Vagina (tissue), 2 donors: Measurements from ENCODE around the gene PIGV. TPM values are rescaled to one million over a fixed set of nuclear protein-coding genes. Genes with fewer than 3 reads are reported as not detected.

ENCODE experiments used
- DNase-seq, 2 donors: peaks; one replicate each; pipeline ENCODE4 v3.0.0-alpha.2; 2017; ENCODE audit errors: extremely low spot score in 2 of 2
- H3K27ac ChIP-seq: fragments of 200-600 bp; sonication (generic); one replicate; pipeline ENCODE4 v1.5.1; 2019
- H3K27me3 ChIP-seq: fragments of 200-600 bp; sonication (generic); one replicate; pipeline ENCODE4 v1.5.1; 2019
- H3K36me3 ChIP-seq, 2 donors: fragments of 200-600 bp; sonication (generic); one replicate each; pipeline ENCODE4 v1.5.1; 2017 to 2019
- H3K4me1 ChIP-seq: fragments of 200-600 bp; sonication (generic); one replicate; pipeline ENCODE4 v1.5.1; 2019
- H3K4me3 ChIP-seq, 2 donors: fragments of 200-600 bp; sonication (generic); 1 replicate in 1 of 2; 2 replicates in 1 of 2; pipeline ENCODE4 v1.5.1; 2016 to 2019
- H3K9me3 ChIP-seq: fragments of 200-600 bp; sonication (generic); one replicate; pipeline ENCODE4 v1.5.1; 2019
- POLR2A ChIP-seq, 2 donors: fragments of 450-650 bp; IDR thresholded peaks; one replicate each; pipeline ENCODE4 v1.6.1; 2017; ENCODE audit warnings: antibody characterized with exemption in 2 of 2, mild to moderate bottlenecking in 2 of 2, moderate library complexity in 2 of 2
- POLR2AphosphoS5 ChIP-seq, 2 donors: sonication (generic); formaldehyde crosslinking; IDR thresholded peaks; one replicate each; pipeline ENCODE4 v1.9.0; 2017; ENCODE audit warnings: antibody characterized with exemption in 2 of 2, mild to moderate bottlenecking in 2 of 2, low read depth in 1 of 2; ENCODE audit not compliant: insufficient read depth in 1 of 2
- intact Hi-C: fragments of 100-400 bp; cut with DNase I; formaldehyde crosslinking; loops from one replicate; pipeline ENCODE4 v1.15.1; 2023
- total RNA-seq: library from RNA; depleted of rRNA; stranded (reverse); fragments of >200 nt; gene quantifications from one replicate; pipeline ENCODE4 v1.2.3, GENCODE V29; 2016
- TF ChIP-seq, protein P1 (sequence below), 3 experiments: fragments of 450-650 bp in 2 of 3; fragments of 200-600 bp in 1 of 3; sonication (generic) in 1 of 3; IDR thresholded peaks; one replicate each; pipeline ENCODE4 v1.5.1; 2017 to 2019; ENCODE audit warnings: antibody characterized with exemption in 3 of 3, mild to moderate bottlenecking in 2 of 3, moderate library complexity in 2 of 3

PIGV gene
- total RNA-seq, 1 donor from 2014 or later = 8.1 TPM

- TF ChIP-seq, protein P1, sequence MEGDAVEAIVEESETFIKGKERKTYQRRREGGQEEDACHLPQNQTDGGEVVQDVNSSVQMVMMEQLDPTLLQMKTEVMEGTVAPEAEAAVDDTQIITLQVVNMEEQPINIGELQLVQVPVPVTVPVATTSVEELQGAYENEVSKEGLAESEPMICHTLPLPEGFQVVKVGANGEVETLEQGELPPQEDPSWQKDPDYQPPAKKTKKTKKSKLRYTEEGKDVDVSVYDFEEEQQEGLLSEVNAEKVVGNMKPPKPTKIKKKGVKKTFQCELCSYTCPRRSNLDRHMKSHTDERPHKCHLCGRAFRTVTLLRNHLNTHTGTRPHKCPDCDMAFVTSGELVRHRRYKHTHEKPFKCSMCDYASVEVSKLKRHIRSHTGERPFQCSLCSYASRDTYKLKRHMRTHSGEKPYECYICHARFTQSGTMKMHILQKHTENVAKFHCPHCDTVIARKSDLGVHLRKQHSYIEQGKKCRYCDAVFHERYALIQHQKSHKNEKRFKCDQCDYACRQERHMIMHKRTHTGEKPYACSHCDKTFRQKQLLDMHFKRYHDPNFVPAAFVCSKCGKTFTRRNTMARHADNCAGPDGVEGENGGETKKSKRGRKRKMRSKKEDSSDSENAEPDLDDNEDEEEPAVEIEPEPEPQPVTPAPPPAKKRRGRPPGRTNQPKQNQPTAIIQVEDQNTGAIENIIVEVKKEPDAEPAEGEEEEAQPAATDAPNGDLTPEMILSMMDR (IDR thresholded peaks at IDR 0.05) = peak; percentile 6 to 66 (median 14)
- TF ChIP-seq POLR2AphosphoS5 (IDR thresholded peaks at IDR 0.05; ENCODE audit: insufficient read depth in 1 of 2, low read depth in 1 of 2) (peak in 1 of 2 donors; percentile 28), POLR2A (IDR thresholded peaks at IDR 0.05) (no peak)
- DNase-seq = no peak
- H3K27ac ChIP-seq = peak within 1 kb of the TSS; percentile 95
- intact Hi-C loops = no loop called here
- H3K9me3 ChIP-seq = no peaks in the 10 kb centered on the region
- no peaks in the 10 kb centered on the region for H3K27me3 ChIP-seq
- no peaks in the 10 kb centered on the region for H3K36me3 ChIP-seq
- H3K4me1 ChIP-seq = peaks cover 48% of the 10 kb centered on the region
- H3K4me3 ChIP-seq = peak within 1 kb of the TSS; percentile 75 to 80
These were observed 38.7 kb downstream of the PIGV start, which contains the start of gene ZDHHC18 for GRCh38 chr1:26826261-26827105. Gene ZDHHC18, plus strand, starts transcription at chr1:26826688. Its CDS starts 117 bp downstream, at chr1:26826805.

GRCh38 chr1:26827106-26827604 lies 39.4 kb downstream of the PIGV start:
- no peaks in the 10 kb centered on the region for H3K9me3 ChIP-seq
- TF ChIP-seq, protein P1 (IDR thresholded peaks at IDR 0.05) = no peak
- TF ChIP-seq POLR2A (IDR thresholded peaks at IDR 0.05) = no peak
- no peak for TF ChIP-seq POLR2AphosphoS5 (IDR thresholded peaks at IDR 0.05; ENCODE audit: insufficient read depth in 1 of 2, low read depth in 1 of 2)
- no peak for DNase-seq
- H3K4me1 ChIP-seq = peaks cover 48% of the 10 kb centered on the region
- H3K4me3 ChIP-seq = peak overlapping the region; percentile 75 to 80
- intact Hi-C loops = no loop called here
- peaks cover 0 to 2% of the 10 kb centered on the region in 2 donors for H3K36me3 ChIP-seq
- H3K27ac ChIP-seq = peak overlapping the region; percentile 95
- no peaks in the 10 kb centered on the region for H3K27me3 ChIP-seq

GRCh38 chr1:26827663-26828062 lies 39.9 kb downstream of the PIGV start:
- intact Hi-C loops = no loop called here
- no peaks in the 10 kb centered on the region for H3K27me3 ChIP-seq
- H3K4me1 ChIP-seq = peaks cover 48% of the 10 kb centered on the region
- H3K36me3 ChIP-seq = peaks cover 0 to 7% of the 10 kb centered on the region in 2 donors
- no peaks in the 10 kb centered on the region for H3K9me3 ChIP-seq
- H3K27ac ChIP-seq = peak overlapping the region; percentile 95
- no peak for DNase-seq
- peak overlapping the region; percentile 75 to 80 for H3K4me3 ChIP-seq
- TF ChIP-seq POLR2A (IDR thresholded peaks at IDR 0.05) (no peak), POLR2AphosphoS5 (IDR thresholded peaks at IDR 0.05; ENCODE audit: insufficient read depth in 1 of 2, low read depth in 1 of 2) (no peak)
- TF ChIP-seq, protein P1 (IDR thresholded peaks at IDR 0.05) = no peak

DNA sequence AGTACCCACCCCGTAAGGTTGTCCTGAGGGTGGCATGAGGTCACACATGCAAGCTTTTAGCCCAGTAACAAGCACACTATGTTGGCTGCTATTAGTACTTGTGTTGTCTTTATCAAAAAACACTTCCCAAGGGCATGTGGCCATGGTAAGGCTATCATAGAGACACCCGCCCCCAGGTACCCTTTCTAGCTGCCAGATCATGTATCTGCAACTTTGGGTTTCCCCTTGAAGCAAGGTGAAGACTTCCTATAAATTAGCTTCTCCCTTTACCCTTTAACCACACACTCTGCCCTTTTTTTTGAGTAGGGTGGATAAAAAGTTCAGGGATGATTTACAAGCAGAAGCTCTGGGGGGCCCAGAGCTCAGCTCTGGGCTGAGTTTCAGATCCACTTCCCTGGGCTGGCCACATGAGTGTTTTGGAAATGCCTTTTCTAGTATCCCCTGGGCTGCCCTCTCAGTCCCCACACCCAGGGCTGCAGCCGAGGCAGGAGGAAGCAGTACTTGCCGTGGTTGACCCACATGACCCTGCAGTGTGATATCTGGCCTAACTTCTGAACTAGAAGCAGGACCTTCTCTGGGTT lies 40.8 kb downstream of the PIGV start:
- Histone ChIP-seq H3K27me3 (no peaks in the 10 kb centered on the region), H3K36me3 (peaks cover 0 to 12% of the 10 kb centered on the region in 2 donors), H3K4me3 (no peak overlapping the region), H3K9me3 (no peaks in the 10 kb centered on the region), H3K27ac (peak overlapping the region; percentile 95), H3K4me1 (peaks cover 48% of the 10 kb centered on the region)
- intact Hi-C loops = no loop called here
- DNase-seq = no peak
- no peak for TF ChIP-seq POLR2AphosphoS5 (IDR thresholded peaks at IDR 0.05; ENCODE audit: insufficient read depth in 1 of 2, low read depth in 1 of 2)
- TF ChIP-seq POLR2A (IDR thresholded peaks at IDR 0.05) = no peak
- TF ChIP-seq, protein P1 (IDR thresholded peaks at IDR 0.05) = no peak
